H9 (cell line): Measurements from ENCODE around the gene TPP1. TPM values are rescaled to one million over a fixed set of nuclear protein-coding genes. Genes with fewer than 3 reads are reported as not detected.

Experiments used
- DNase-seq: peaks from one replicate; pipeline ENCODE4 v3.0.0-alpha.2; 2017
- H2AFZ ChIP-seq: one replicate; pipeline ENCODE4 v1.6.1; 2013; ENCODE audit warnings: mild to moderate bottlenecking, low read length, control low read depth, moderate library complexity
- H2AK5ac ChIP-seq: 2 replicates; pipeline ENCODE4 v1.6.1; 2013; ENCODE audit warnings: low read length, control low read depth, mixed read lengths; ENCODE audit not compliant: insufficient read length
- H2BK120ac ChIP-seq: one replicate; pipeline ENCODE4 v1.6.1; 2013; ENCODE audit warnings: low read depth, mild to moderate bottlenecking, low read length, control low read depth, inconsistent platforms; ENCODE audit not compliant: poor library complexity, severe bottlenecking
- H2BK12ac ChIP-seq: 2 replicates; pipeline ENCODE4 v1.6.1; 2013; ENCODE audit warnings: low read length, control low read depth, mixed read lengths, low read depth; ENCODE audit not compliant: insufficient read length
- H2BK15ac ChIP-seq: 2 replicates; pipeline ENCODE4 v1.6.1; 2013; ENCODE audit warnings: low read depth, low read length, control low read depth
- H2BK20ac ChIP-seq: one replicate; pipeline ENCODE4 v1.6.1; 2013; ENCODE audit warnings: low read depth, mild to moderate bottlenecking, low read length, control low read depth, inconsistent platforms; ENCODE audit not compliant: poor library complexity, severe bottlenecking
- H2BK5ac ChIP-seq: 2 replicates; pipeline ENCODE4 v1.6.1; 2013; ENCODE audit warnings: low read length, control low read depth, mixed read lengths; ENCODE audit not compliant: insufficient read length
- H3K14ac ChIP-seq: 2 replicates; pipeline ENCODE4 v1.6.1; 2013; ENCODE audit warnings: low read length, control low read depth; ENCODE audit not compliant: insufficient read depth
- H3K18ac ChIP-seq: 2 replicates; pipeline ENCODE4 v1.6.1; 2013; ENCODE audit warnings: low read depth, mild to moderate bottlenecking, mixed read lengths, low read length, control low read depth; ENCODE audit not compliant: insufficient read length
- H3K23ac ChIP-seq: 2 replicates; pipeline ENCODE4 v1.6.1; 2013; ENCODE audit warnings: low read length, control low read depth, mixed read lengths, low read depth; ENCODE audit not compliant: insufficient read length
- H3K23me2 ChIP-seq: 2 replicates; pipeline ENCODE4 v1.6.1; 2013; ENCODE audit warnings: low read depth, mild to moderate bottlenecking, mixed read lengths, low read length, control low read depth; ENCODE audit not compliant: insufficient read length, poor library complexity, severe bottlenecking
- H3K27ac ChIP-seq: 2 replicates; pipeline ENCODE4 v1.5.1; 2013; ENCODE audit warnings: low read length, control low read depth, mixed read lengths, low read depth; ENCODE audit not compliant: insufficient read length
- H3K27me3 ChIP-seq: 2 replicates; pipeline ENCODE4 v1.6.1; 2013; ENCODE audit warnings: low read length, control low read depth, inconsistent platforms; ENCODE audit not compliant: insufficient read depth
- H3K4ac ChIP-seq: 2 replicates; pipeline ENCODE4 v1.6.1; 2013; ENCODE audit warnings: low read depth, mild to moderate bottlenecking, control low read depth, inconsistent platforms, low read length, moderate library complexity
- H3K4me1 ChIP-seq: 2 replicates; pipeline ENCODE4 v1.6.1; 2013; ENCODE audit warnings: low read length, control low read depth, inconsistent platforms; ENCODE audit not compliant: insufficient read depth
- H3K4me2 ChIP-seq: 2 replicates; pipeline ENCODE4 v1.6.1; 2013; ENCODE audit warnings: low read length, control low read depth, mixed read lengths; ENCODE audit not compliant: insufficient read length, insufficient read depth
- H3K56ac ChIP-seq: 2 replicates; pipeline ENCODE4 v1.6.1; 2013; ENCODE audit warnings: low read depth, mild to moderate bottlenecking, mixed read lengths, low read length, control low read depth; ENCODE audit not compliant: insufficient read length
- H3K79me1 ChIP-seq: 2 replicates; pipeline ENCODE4 v1.6.1; 2013; ENCODE audit warnings: low read depth, mild to moderate bottlenecking, moderate library complexity, low read length, control low read depth, inconsistent platforms; ENCODE audit not compliant: insufficient read depth, poor library complexity, severe bottlenecking
- H3K79me2 ChIP-seq: 2 replicates; pipeline ENCODE4 v1.6.1; 2013; ENCODE audit warnings: low read length, control low read depth, inconsistent platforms; ENCODE audit not compliant: insufficient read depth
- H3K9ac ChIP-seq: 2 replicates; pipeline ENCODE4 v1.6.1; 2013; ENCODE audit warnings: low read length, control low read depth, mixed read lengths; ENCODE audit not compliant: insufficient read length; ENCODE audit errors: extremely low read depth
- H3K9me3 ChIP-seq: one replicate; pipeline ENCODE4 v1.6.1; 2013; ENCODE audit warnings: low read depth, low read length, inconsistent platforms; ENCODE audit not compliant: control insufficient read depth
- H3T11ph ChIP-seq: one replicate; pipeline ENCODE4 v1.6.1; 2013; ENCODE audit warnings: mild to moderate bottlenecking, low read length, control low read depth, inconsistent platforms
- H4K20me1 ChIP-seq: one replicate; pipeline ENCODE4 v1.6.1; 2013; ENCODE audit not compliant: control insufficient read depth, insufficient read length, insufficient read depth
- H4K5ac ChIP-seq: 2 replicates; pipeline ENCODE4 v1.6.1; 2013; ENCODE audit warnings: low read depth, mild to moderate bottlenecking, mixed read lengths, low read length, control low read depth; ENCODE audit not compliant: insufficient read length
- H4K8ac ChIP-seq: replicated peaks from 2 replicates; pipeline ENCODE4 v1.6.1; 2013; ENCODE audit warnings: low read length, control low read depth, mixed read lengths, low read depth; ENCODE audit not compliant: insufficient read length
- H4K91ac ChIP-seq: 2 replicates; pipeline ENCODE4 v1.6.1; 2013; ENCODE audit warnings: low read depth, mild to moderate bottlenecking, moderate library complexity, mixed read lengths, low read length, control low read depth; ENCODE audit not compliant: insufficient read length
- H3K27ac Mint-ChIP-seq, 3 experiments: 2 replicates in 2 of 3; 3 replicates in 1 of 3; pipeline ENCODE4 v1.8.0; 2020 to 2021; ENCODE audit warnings: mixed read lengths in 3 of 3, mild to moderate bottlenecking in 1 of 3, moderate library complexity in 1 of 3
- H3K27me3 Mint-ChIP-seq: 2 replicates; pipeline ENCODE4 v1.8.0; 2021; ENCODE audit warnings: low read depth, mild to moderate bottlenecking, moderate library complexity, mixed read lengths
- H3K36me3 Mint-ChIP-seq, 3 experiments: 2 replicates in 2 of 3; 3 replicates in 1 of 3; pipeline ENCODE4 v1.8.0; 2020 to 2021; ENCODE audit warnings: low read depth in 3 of 3, mixed read lengths in 3 of 3; ENCODE audit not compliant: insufficient read depth in 1 of 3
- H3K4me1 Mint-ChIP-seq, 2 experiments: 2 replicates each; pipeline ENCODE4 v1.8.0; 2020; ENCODE audit warnings: mixed read lengths in 2 of 2
- H3K4me3 Mint-ChIP-seq, 2 experiments: 2 replicates in 1 of 2; 3 replicates in 1 of 2; pipeline ENCODE4 v1.8.0; 2020 to 2021; ENCODE audit warnings: mild to moderate bottlenecking in 2 of 2, mixed read lengths in 2 of 2, moderate library complexity in 1 of 2
- H3K9me3 Mint-ChIP-seq, 2 experiments: 2 replicates in 1 of 2; 3 replicates in 1 of 2; pipeline ENCODE4 v1.8.0; 2020; ENCODE audit warnings: mild to moderate bottlenecking in 2 of 2, mixed read lengths in 2 of 2, moderate library complexity in 1 of 2
- WGBS: extraction: QIAGEN DNeasy Blood & Tissue Kit; methylation state at CpG from one replicate; pipeline ENCODE4 v1.1.7; 2013; ENCODE audit warnings: missing lambda C conversion rate, low lambda C conversion rate, mixed read lengths; ENCODE audit not compliant: insufficient read length; ENCODE audit errors: extremely low coverage; 5-methylcytosine and 5-hydroxymethylcytosine counted together
- total RNA-seq: library from RNA; stranded (reverse); gene quantifications from 2 replicates; pipeline ENCODE4 v1.2.1, GENCODE V29; 2021
- TF ChIP-seq, protein P1 (sequence below): fragments of 200-600 bp; sonication (generic); conservative IDR thresholded peaks from 3 replicates; pipeline ENCODE4 v1.8.0; 2021; ENCODE audit warnings: antibody characterized with exemption, mild to moderate bottlenecking

The TPP1 gene
- total RNA-seq, 1 experiment from 2014 or later = 37.2 TPM

DNA sequence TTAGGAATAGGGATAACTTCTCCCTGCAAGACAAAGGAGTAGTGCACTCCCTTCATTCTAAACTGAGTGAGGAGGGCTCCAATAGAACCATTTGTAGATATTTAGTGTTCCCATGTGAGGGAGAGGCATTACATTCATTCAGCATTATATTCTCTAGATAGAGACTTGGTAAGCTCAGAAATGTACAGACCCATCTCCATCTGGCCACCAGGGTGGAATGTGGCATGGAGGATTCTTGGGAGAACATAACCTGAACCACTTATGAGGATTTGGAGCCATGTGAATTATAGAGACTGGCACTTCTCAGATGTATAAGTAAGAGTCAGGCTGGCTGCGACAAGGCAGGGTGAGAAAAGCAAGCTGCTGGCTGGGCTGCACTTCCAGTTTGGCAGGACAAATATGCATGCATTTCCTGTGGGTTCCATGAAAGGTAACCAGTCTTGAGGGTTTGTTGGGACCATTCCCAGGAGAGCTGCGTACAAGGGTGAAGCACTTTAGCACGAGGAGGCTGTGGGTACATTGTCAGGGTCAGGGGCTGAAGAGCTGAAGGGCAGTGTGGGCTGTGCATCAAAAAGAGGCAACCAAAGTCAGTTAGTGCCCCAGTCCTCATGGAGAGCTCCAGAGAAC, 25.0 kb downstream of the TPP1 start:
- no peak overlapping the region for H3K14ac ChIP-seq
- H3K27ac Mint-ChIP-seq = peak overlapping the region; percentile 4 to 49 (median 37); a peak in 2 of 7 replicates
- H2AK5ac ChIP-seq = no peak overlapping the region
- H2BK15ac ChIP-seq = no peak overlapping the region
- peaks cover 6 to 11% of the 10 kb centered on the region in 2 experiments; a peak in 3 of 4 replicates for H3K4me1 Mint-ChIP-seq
- no peak overlapping the region for H4K8ac ChIP-seq
- no peaks in the 10 kb centered on the region for H3K9me3 Mint-ChIP-seq
- no peaks in the 10 kb centered on the region for H3K23me2 ChIP-seq
- H4K5ac ChIP-seq = no peak overlapping the region
- H3K4ac ChIP-seq = no peak overlapping the region
- no peak overlapping the region for H3K18ac ChIP-seq
- no peak overlapping the region for H2BK12ac ChIP-seq
- H2AFZ ChIP-seq = no peak overlapping the region
- H2BK120ac ChIP-seq = no peak overlapping the region
- H3K56ac ChIP-seq = no peak overlapping the region
- no peak overlapping the region for H3T11ph ChIP-seq
- H3K79me2 ChIP-seq = no peaks in the 10 kb centered on the region
- H3K23ac ChIP-seq = no peak overlapping the region
- H3K9ac ChIP-seq = no peak overlapping the region
- peaks cover 2 to 27% (median 10%) of the 10 kb centered on the region in 3 experiments; a peak in 6 of 7 replicates for H3K36me3 Mint-ChIP-seq
- no peak overlapping the region for H3K27ac ChIP-seq
- no peak overlapping the region for H3K4me3 Mint-ChIP-seq
- no peaks in the 10 kb centered on the region for H3K9me3 ChIP-seq
- H2BK5ac ChIP-seq = no peak overlapping the region
- H3K79me1 ChIP-seq = no peaks in the 10 kb centered on the region
- WGBS = no CpG with 5 or more reads among the region's 3 CpGs
- no peaks in the 10 kb centered on the region for H3K27me3 ChIP-seq
- no peaks in the 10 kb centered on the region for H3K27me3 Mint-ChIP-seq
- DNase-seq = no peak
- H4K20me1 ChIP-seq = no peaks in the 10 kb centered on the region
- no peak overlapping the region for H3K4me2 ChIP-seq
- H2BK20ac ChIP-seq = no peak overlapping the region
- TF ChIP-seq, protein P1, sequence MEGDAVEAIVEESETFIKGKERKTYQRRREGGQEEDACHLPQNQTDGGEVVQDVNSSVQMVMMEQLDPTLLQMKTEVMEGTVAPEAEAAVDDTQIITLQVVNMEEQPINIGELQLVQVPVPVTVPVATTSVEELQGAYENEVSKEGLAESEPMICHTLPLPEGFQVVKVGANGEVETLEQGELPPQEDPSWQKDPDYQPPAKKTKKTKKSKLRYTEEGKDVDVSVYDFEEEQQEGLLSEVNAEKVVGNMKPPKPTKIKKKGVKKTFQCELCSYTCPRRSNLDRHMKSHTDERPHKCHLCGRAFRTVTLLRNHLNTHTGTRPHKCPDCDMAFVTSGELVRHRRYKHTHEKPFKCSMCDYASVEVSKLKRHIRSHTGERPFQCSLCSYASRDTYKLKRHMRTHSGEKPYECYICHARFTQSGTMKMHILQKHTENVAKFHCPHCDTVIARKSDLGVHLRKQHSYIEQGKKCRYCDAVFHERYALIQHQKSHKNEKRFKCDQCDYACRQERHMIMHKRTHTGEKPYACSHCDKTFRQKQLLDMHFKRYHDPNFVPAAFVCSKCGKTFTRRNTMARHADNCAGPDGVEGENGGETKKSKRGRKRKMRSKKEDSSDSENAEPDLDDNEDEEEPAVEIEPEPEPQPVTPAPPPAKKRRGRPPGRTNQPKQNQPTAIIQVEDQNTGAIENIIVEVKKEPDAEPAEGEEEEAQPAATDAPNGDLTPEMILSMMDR = no peak; the same call in 2 of the 3 replicates
- no peak overlapping the region for H4K91ac ChIP-seq
- no peaks in the 10 kb centered on the region for H3K4me1 ChIP-seq
